GM03348 (cell line): ENCODE results near the gene TMTC2.

Source experiments
- DNase-seq: peaks from one replicate; pipeline ENCODE4 v3.0.0; 2012; ENCODE audit warnings: low spot score

The TMTC2 gene

GRCh38 chr12:82686168-82687020 is at the start of gene TMTC2:
Gene TMTC2, plus strand, starts transcription at chr12:82686906.
- DNase-seq = peak; percentile 99

- no peak for DNase-seq
These were observed 48.4 kb upstream of the TMTC2 start for GRCh38 chr12:82638324-82638723.

DNA sequence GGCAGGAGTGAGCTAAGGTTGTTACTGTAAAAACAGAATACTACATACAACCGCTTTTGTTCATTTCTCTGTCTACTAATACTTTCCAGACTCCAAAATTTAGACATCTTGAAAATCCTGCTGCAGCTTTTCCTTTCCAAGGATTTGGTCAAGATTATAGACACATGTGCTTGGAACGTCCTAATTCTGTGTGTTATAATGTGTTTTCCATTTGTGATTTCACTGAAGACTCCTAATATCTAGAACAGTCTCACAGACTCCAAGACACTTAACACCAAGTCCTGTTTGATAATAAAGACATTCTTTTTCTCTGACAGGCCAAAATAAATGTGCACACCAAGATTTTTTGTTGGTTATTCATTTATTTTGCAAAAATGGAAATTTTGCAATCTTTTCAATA is 41.8 kb upstream of the TMTC2 start:
- no peak for DNase-seq

DNA sequence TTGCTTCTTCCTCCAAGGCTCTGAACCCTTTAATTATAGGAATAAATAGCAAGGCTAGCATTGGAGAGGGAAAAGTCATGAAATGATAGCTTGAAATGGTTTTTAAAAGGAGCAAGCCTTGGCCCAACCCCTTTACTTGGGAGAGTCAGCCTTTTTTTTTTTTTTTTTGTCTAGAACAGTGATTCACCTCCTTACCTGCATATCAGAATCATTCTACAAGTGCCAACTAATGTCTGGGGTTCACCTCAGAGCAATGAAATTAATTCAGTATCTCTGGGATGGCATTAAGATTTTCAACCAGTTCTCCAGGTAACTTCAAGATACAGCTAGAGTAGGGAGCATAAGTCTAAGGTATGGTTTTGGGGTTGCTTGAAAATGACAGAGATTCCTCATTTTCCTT is 41.3 kb upstream of the TMTC2 start:
- DNase-seq = no peak

- DNase-seq = no peak
These were observed 38.9 kb upstream of the TMTC2 start for GRCh38 chr12:82647853-82648252.

- DNase-seq = no peak
These were observed 38.3 kb upstream of the TMTC2 start for GRCh38 chr12:82648259-82648909.

DNA sequence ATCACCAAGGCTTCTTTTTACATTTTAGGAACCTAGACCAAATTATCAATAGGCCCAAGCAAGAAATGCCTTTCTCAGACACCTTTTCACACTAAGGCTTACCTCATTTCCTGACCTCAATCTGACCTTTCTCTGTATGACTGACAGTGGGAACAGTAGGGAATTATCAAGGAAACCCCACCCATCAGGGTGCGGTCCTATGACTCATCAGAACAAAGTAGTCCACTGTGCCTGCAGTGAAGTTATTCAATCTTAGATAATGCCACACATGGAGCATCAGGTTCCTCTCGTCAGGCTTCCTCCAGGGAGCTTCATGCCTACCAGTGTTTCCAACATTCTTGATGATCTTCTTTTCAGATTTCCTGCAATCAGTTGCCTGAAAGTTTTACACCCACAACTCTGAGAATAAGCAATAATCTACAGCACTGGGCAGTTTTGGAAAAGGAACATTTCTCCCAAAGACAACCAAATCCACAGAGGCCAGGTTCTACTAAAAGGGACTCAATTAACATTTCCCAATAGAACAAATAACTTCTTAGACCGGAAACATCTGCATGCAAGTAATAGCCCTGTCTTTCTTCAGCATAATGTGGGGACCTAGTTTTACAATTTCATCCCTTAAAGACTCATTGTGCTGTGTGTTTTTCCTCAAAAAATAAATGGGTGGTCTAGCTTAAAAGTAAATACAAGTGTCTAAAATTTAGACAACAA is 35.9 kb upstream of the TMTC2 start:
- no peak for DNase-seq

- DNase-seq = no peak
These were observed 35.2 kb upstream of the TMTC2 start for GRCh38 chr12:82651489-82651888.

- DNase-seq = no peak
These were observed 34.6 kb upstream of the TMTC2 start for GRCh38 chr12:82652071-82652470.

DNA sequence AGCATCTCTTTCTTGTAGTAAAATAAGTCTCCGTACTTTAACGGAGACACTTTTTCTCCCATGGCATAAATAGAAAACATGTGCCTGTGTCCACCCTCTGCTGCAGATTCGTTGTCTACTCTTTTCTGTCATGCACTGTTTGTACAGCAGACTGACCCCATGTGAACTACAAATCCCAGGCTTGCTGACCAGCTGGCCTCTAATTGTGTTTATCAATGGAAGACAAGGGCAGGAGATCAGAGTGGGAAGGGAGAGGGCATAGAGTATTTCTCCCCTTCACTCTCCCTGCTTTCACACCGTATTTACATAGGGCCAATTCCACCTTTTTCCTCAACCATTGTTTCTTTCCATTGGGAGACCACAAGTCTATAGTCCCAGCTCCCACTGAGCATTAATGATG is 31.0 kb upstream of the TMTC2 start:
- no peak for DNase-seq

DNA sequence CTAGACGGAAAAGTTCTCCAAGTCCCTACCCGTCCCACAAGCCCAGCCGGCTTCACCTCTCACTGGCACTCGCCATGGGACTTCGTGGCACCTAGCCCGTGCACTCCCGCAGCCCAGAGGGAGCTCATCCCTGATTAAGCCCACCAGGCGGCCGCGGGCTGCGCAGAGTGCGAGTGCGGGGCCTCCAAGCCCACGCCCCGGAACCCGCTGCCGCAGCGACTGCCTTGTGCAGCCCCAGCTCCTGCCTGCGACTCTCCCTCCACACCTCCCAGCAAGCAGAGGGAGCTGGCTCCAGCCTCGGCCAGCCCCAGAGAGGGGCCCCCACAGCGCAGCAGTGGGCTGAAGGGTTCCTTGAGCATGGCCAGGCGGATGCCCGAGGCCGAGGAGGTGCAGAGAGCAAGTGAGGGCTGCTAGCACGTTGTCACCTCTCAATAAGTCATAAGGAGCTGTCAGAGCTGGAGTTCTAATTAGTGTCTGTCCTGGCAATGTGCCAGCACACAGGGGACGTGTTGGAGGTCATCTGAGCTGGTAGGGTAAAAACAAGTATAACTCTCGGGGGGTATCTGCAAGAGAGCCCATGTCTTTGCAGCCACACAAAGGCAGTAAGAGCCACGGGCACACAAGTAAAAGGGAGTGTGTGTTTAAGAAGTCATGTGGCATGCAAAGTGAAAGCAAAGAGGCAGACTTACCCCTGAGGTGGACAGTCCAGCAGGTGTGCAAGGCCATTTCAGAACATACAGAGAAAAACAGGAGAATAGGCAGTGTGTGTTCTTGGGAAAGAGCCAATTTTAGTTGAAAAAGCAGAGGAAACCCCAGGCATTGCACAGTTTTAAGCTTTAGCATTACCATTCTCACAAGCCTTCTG is 27.1 kb upstream of the TMTC2 start:
- DNase-seq = no peak

DNA sequence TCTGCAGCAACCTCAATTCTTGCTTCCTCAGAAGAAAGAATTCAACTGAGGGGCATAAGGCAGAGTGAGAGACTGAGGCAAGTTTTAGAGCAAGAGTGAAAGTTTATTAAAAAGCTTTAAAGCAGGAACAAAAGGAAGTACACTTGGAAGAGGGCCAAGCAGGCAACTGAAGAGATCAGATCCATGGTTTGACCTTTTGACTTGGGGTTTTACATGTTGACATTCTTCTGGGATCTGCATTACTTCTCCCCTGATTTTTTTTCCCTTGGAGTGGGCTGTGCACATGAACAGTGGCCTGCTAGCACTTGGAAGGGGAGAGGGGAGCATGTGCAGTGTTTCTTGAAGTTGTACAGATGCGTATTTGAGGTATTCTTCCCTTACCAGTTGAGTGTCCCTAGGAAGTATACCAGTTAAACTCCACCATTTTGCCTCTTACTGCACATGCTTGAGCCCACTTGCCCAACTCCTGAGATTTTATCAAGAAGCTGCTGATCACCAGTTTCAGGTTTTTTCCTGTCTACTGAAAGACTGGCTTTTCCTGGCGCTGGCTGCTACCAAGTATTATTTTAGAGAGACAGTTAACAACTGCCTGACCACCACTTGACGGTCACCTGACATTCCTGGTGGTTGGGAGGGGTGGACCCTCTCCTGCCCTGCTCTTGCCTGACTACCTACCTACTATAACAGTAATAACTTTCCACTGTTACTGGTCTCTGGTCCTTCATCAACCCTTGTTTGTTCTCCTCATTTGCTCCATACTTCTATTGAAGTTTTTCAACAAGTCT is 26.0 kb upstream of the TMTC2 start:
- DNase-seq = no peak

- DNase-seq = no peak
These were observed 22.8 kb upstream of the TMTC2 start for GRCh38 chr12:82663893-82664292.

- DNase-seq = no peak
These were observed 21.4 kb upstream of the TMTC2 start for GRCh38 chr12:82665142-82665923.

DNA sequence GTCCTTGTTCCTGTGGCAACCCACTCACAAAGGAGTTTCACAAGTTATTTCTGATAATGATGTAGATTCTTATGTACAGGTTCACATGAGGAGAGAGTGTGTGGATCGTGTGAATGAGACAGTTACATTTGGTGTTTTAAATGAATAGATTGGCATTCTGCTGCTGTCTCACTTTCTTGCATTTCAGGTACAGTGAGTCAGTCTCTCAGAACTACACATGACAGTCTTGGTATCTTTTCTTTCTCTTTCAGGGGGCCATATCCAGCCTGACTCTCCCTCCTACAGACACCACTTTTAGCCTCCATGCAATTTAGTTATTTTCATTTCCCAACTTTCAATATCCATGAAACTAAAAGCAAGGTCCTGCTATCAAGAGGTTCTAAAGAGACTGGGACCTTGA is 19.9 kb upstream of the TMTC2 start:
- no peak for DNase-seq

DNA sequence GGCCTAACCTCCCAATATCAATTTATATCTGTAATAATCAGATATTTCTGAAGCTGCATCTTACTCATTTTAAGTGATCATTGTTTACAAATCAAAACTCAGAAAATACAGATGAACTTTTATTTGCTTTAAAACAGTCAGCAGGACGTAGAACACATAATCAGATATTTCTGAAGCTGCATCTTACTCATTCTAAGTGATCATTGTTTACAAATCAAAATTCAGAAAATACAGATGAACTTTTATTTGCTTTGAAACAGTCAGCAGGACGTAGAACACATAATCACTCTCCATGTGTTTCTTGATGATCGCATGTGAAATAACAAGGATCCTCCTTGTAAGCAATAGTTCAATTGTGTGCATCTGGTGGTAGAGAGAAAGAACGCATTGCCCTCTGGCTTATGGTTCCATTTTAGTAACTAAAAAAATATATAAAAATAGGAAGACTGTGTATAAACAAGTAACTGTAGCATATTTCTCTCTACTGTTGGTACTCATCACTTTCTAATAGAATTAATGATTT is 15.0 kb upstream of the TMTC2 start:
- no peak for DNase-seq

GRCh38 chr12:82672811-82673495 is 13.8 kb upstream of the TMTC2 start:
- DNase-seq = no peak

DNA sequence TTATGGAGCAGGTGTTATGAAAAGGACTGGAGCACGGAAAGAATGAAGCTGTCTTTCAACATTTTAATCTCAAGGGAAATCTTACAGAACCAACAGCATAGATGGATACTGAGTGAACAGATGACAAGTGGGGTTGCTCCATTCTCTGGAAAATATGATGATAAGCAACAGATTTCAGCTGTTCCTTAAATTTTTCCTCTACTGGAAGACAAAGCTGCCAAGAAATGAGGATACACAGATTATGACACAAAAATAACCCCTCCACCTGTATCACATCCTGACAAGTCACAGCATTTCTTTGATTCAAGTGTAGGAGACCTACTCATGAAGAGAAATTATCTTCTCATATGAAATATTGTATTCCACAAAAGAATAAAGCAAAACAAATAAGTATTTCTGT is 13.0 kb upstream of the TMTC2 start:
- DNase-seq = no peak

GRCh38 chr12:82675246-82675645 is 11.5 kb upstream of the TMTC2 start:
- DNase-seq = no peak

GRCh38 chr12:82682326-82682725 is 4.4 kb upstream of the TMTC2 start:
- DNase-seq = no peak
